Fibroblast of skin of abdomen (primary cell): Measurements from ENCODE around the gene NAA80. TPM values are rescaled to one million over a fixed set of nuclear protein-coding genes. Genes with fewer than 3 reads are reported as not detected.

ENCODE experiments used
- DNase-seq: peaks from one replicate; pipeline ENCODE4 v3.0.0-alpha.2; 2013
- polyA plus RNA-seq, 2 experiments: library from polyadenylated mRNA; unstranded; fragments of 120-200 nt; gene quantifications; one replicate each; pipeline ENCODE4 v1.2.1, GENCODE V29; 2013; ENCODE audit not compliant: insufficient read length in 2 of 2

NAA80 gene
- polyA plus RNA-seq (2013, experiment 1 of 2; ENCODE audit: insufficient read length), result 7.6 TPM
- polyA plus RNA-seq (2013, experiment 2 of 2; ENCODE audit: insufficient read length), result 9.0 TPM

GRCh38 chr3:50298836-50299637, at the start of gene NAA80, which contains the start of gene HYAL3:
NAA80 (minus strand) TSS chr3:50299405; CDS start chr3:50297463, 1,942 bp downstream.
HYAL3 (minus strand) TSS chr3:50299405; CDS start chr3:50295602, 3,803 bp downstream.
- DNase-seq, result peak; percentile 99

GRCh38 chr3:50347187-50347813, 48.1 kb upstream of the NAA80 start:
- DNase-seq, result peak; percentile 70

- DNase-seq, result peak; percentile 47
These were observed 46.5 kb upstream of the NAA80 start, which contains the start of gene ZMYND10 for GRCh38 chr3:50345586-50346234. ZMYND10 (minus strand) TSS chr3:50345732; CDS start chr3:50345579, 153 bp downstream.

DNA sequence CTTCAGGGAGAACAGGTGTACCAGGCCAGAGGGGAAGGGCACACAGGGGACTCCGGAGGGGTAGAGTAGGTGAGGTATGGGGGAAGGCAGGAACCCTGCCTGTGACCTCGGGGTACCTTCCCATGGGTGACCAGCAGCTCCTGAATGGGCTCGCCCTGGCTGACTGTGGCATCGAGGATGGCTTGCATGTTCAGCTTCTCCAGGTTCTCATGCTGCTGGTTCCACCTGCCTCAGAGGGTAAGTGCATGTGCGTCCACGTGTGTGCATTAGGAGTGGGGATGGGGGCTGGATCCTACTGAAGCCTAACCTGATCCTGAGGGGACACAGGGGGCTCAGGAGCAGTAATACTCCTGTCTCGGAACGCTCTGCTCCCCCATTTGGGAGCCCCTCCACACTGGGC, 45.8 kb upstream of the NAA80 start:
- DNase-seq, result no peak

GRCh38 chr3:50342813-50343633, 43.8 kb upstream of the NAA80 start:
- DNase-seq, result no peak

DNA sequence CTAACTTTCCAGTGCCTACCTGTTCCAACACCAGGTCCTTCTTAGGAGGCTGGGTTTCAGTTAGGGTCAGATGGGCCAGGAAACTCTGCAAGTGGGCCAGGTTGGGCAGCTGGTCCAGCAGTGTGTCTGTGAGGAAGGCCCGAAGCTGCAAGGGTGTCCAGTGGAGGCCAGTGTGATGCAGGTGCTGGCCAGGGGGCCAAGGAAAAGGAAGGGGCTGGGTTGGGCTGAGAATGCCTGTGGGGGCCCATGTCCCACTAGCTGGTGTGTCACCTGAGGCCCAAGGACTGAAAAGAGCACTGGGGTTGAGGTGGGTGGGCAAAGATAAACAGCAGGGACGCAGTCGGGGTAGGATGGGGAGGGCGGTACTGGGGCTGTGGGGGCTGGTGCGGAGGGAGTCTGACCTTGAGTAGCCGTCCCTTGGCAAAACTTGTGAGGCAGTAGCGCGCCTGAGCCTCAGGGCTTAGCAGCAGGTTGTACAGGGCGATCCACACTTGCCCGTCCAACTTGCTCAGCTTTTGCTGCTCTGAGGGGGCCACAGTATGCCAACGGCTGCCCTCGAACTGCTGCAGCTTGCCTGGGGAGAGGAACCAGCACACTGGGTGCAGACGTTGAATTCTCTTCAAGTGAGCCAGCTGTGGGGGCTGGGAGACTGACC, 42.9 kb upstream of the NAA80 start:
- DNase-seq, result no peak

DNA sequence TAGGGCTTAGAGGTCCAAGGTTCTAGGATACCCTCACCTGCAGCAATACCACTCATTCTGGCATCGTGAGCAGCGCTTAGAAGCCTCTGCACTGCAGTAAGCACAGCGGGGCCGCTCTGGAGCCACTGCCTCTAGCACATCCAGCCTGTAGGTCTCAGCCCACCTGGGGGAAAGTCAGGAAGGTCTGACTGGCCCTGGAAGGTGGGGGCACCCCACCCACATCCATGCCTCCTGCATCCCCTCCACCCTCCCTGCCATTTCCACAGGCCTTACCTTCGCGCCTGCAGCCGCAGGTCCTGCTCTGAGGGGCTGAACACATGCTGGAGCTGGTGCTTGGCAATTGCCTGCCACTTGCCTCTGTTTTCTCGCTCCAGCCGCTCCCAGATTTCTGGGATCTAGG, 42.3 kb upstream of the NAA80 start:
- no peak for DNase-seq

DNA sequence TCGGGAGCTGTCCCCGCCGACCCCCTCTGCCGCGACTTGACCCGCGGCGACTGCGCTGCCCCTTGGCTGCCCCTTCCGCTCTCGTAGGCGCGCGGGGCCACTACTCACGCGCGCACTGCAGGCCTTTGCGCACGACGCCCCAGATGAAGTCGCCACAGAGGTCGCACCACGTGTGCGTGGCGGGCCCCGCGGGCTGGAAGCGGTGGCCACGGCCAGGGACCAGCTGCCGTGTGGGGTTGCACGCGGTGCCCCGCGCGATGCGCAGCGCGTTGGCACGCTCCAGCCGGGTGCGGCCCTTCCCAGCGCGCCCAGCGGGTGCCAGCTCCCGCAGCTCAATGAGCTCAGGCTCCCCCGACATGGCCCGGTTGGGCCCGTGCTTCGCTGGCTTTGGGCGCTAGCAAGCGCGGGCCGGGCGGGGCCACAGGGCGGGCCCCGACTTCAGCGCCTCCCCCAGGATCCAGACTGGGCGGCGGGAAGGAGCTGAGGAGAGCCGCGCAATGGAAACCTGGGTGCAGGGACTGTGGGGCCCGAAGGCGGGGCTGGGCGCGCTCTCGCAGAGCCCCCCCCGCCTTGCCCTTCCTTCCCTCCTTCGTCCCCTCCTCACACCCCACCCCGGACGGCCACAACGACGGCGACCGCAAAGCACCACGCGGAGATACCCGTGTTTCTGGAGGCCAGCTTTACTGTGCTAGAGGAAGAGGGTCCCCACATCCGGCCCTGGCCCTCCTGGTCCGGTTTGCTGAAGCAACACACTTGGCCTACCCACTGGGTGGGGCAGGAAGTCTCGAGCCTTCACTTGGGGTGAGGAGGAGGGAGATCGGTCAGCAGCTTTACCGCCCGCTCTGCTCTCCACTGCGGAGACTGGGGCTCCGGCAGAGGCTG, 41.5 kb upstream of the NAA80 start, which contains the start of gene RASSF1:
Gene RASSF1, minus strand, starts transcription at position 389 of the 882 bp plus-strand sequence. Its CDS starts 31 bp downstream, at position 358.
- DNase-seq, result peak; percentile 63

- no peak for DNase-seq
These were observed 40.9 kb upstream of the NAA80 start for GRCh38 chr3:50340147-50340447.

GRCh38 chr3:50339485-50340146, 40.4 kb upstream of the NAA80 start:
- peak; percentile 55 for DNase-seq

GRCh38 chr3:50338965-50339364, 39.8 kb upstream of the NAA80 start:
- no peak for DNase-seq

DNA sequence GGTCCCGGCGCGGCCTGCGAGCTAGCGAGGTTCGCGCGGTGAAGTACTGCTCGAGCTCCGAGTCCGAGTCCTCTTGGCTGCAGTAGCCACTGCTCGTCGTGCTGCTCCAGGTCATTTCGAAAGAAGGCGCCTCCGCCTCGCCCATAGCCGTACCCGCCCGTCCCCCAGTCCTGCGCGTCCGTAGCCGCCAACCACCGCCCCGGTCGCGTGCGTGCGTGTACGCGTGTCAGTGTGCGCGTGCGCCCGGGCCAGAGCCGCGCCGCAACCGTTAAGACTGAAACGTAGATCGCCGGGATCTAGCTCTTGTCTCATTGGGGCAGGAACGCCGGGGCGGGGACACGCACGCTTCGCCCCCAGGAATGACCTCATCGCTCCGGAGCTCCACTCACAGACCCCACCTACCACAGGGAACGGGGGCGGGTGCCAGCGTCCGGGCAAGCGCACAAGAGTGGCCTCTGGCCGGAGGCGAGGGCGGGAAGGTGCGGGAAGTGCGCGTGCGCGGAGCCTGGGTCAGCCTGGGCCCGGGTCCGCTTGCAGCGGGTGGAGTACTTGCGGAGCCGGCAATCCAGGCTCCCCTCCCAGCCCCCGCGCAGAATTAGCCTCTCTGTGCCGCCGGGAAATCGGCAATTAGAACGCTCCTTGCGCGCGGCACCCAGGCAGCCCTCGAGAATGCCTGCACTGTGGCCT, 38.1 kb upstream of the NAA80 start:
- peak; percentile 99 for DNase-seq

DNA sequence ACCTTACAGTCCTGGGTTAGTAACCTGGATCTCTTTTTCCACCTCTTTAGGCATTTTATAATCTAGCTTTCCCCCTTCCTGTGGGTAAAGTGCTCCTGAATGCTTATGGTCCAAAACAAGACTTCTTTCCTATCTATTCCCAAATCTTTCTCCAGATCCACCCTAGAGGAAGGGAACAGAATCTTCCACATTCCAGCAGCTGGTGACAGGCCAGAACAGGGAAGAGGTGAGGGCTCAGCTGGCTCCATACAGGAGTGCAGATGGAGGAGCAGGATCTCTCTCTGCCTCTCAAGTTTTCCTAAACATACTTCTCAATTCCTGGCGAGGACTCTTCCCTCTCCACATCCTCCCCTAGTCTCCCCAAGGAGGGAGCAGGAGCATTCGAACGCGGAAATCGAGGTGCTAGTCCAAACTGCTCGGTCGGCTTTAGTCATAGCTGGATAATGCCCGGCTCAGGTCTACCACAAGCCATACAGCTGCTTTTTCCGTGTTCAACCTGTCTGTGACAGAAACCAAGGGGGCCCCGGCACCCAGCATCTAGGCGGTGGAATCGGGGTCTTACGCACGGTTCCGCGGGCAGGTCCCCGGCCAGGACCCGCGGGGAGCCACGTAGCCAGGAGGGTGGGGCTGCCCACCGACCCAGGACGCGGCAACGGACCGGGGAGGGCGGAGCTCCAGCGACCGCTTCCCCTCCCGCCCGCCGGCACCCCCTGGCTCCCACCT, 37.4 kb upstream of the NAA80 start:
- no peak for DNase-seq

DNA sequence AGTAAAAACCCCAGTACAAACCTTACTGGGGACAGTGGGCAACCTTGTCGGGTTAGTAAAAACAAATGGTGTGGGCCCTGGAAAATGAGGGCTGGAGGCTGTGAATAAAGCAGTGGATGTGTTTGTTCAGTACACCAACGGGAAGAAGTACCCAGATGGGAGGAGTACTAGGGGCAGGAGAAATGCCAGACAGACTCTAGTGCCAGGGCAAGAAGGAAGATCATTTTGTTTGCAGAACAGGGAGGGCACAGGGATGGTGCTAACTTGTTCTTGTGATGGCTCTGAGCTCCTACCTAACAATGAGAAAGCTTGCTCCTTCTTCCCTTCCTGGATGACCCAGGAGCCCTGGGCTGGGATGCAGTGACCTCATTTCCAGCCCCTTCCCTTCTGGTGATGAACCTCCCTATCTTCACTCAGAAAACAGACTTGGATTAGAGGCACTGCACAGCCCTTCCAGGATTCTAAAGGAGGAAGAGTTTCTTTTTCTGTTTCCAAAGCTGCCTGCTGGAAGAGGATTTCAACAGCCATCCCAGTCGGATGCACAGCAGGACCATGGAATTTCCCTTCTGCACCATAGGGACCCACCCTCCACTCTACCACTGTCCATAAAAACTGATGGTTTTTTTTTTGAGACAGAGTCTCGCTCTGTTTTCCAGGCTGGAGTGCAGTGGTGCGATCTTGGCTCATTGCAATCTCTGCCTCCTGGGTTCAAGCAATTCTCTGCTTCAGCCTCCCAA, 35.3 kb upstream of the NAA80 start:
- DNase-seq, result no peak

- DNase-seq, result peak; percentile 35
These were observed 34.6 kb upstream of the NAA80 start for GRCh38 chr3:50333744-50334328.

- no peak for DNase-seq
These were observed 32.2 kb upstream of the NAA80 start for GRCh38 chr3:50331364-50331907.

GRCh38 chr3:50330330-50330729, 31.1 kb upstream of the NAA80 start:
- no peak for DNase-seq
